Activated CD8-positive, alpha-beta memory T cell treated with anti-CD3 and anti-CD28 coated beads for 36 hours (primary cell): ENCODE measurements around the gene SEC24C. TPM values are rescaled to one million over a fixed set of nuclear protein-coding genes. Genes with fewer than 3 reads are reported as not detected.

Experiments
- CTCF ChIA-PET: fragments of 350-600 bp; sonication (Branson Sonifier 250); formaldehyde crosslinking; loops from one replicate; lab custom pipeline; 2021; ENCODE audit warnings: antibody characterized with exemption; lab: Charles Lee
- POLR2A ChIA-PET: fragments of 350-600 bp; sonication (Branson Sonifier 250); formaldehyde crosslinking; loops from one replicate; lab custom pipeline; 2021; ENCODE audit warnings: antibody characterized with exemption; lab: Charles Lee
- total RNA-seq, 2 experiments: library from RNA; stranded (reverse); gene quantifications; one replicate each; pipeline ENCODE4 v1.2.3, GENCODE V29; 2021

Gene SEC24C
- total RNA-seq, 2 experiments from 2014 or later = 89.0 to 89.9 TPM

GRCh38 chr10:73814276-73814895 lies 70.2 kb downstream of the SEC24C start:
- CTCF ChIA-PET = interaction anchor here (0.9 to 1.2 kb wide), 3 partner anchors 10 to 31 kb away, joined by 3 read pairs; no protein-coding TSS in a partner anchor

GRCh38 chr10:73814896-73815718 lies 70.9 kb downstream of the SEC24C start:
- ChIA-PET CTCF (interaction anchor here (0.9 to 1.2 kb wide), 3 partner anchors 11 to 30 kb away, joined by 3 read pairs; no protein-coding TSS in a partner anchor), POLR2A (no interaction called here)

More at GRCh38 chr10:73814276-73814895, 70.2 kb downstream of the SEC24C start:
- POLR2A ChIA-PET = no interaction called here

- ChIA-PET CTCF (interaction anchor here (1.2 kb wide), 1 partner anchor 12 kb away, joined by 3 read pairs; no protein-coding TSS in a partner anchor), POLR2A (no interaction called here)
Observed at GRCh38 chr10:73815719-73816030, 71.5 kb downstream of the SEC24C start.

- ChIA-PET CTCF (interaction anchor here (0.6 kb wide), 1 partner anchor 123 kb away, joined by 3 read pairs; no protein-coding TSS in a partner anchor), POLR2A (no interaction called here)
Observed at GRCh38 chr10:73816917-73817729, 73.0 kb downstream of the SEC24C start.

GRCh38 chr10:73817826-73818225 lies 73.7 kb downstream of the SEC24C start:
- CTCF ChIA-PET = no interaction called here
- POLR2A ChIA-PET = no interaction called here

- ChIA-PET CTCF (no interaction called here), POLR2A (no interaction called here)
Observed at GRCh38 chr10:73818402-73818801, 74.2 kb downstream of the SEC24C start.

- ChIA-PET CTCF (no interaction called here), POLR2A (no interaction called here)
Observed at GRCh38 chr10:73819081-73819480, 74.9 kb downstream of the SEC24C start.

GRCh38 chr10:73819513-73820093 lies 75.4 kb downstream of the SEC24C start:
- ChIA-PET CTCF (interaction anchor here (1.4 kb wide), 1 partner anchor 30 kb away, joined by 3 read pairs; no protein-coding TSS in a partner anchor), POLR2A (no interaction called here)

Other genes starting within 250 kb of the SEC24C start
- gene PPP3CB, start 248.3 kb upstream of the SEC24C start, total RNA-seq = 10 to 100 TPM; 39.1 to 41.4 TPM
- gene USP54, start 153.0 kb upstream of the SEC24C start, total RNA-seq = 10 to 100 TPM; 11.6 to 14.0 TPM
- gene MYOZ1, start 102.9 kb upstream of the SEC24C start, total RNA-seq = not detected
- gene SYNPO2L, start 88.3 kb upstream of the SEC24C start, total RNA-seq = not detected
- gene AGAP5, start 46.3 kb upstream of the SEC24C start, total RNA-seq = 1 to 10 TPM; 7.5 to 8.6 TPM
- 10 to 100 TPM; 34.9 to 36.2 TPM for gene CHCHD1, start 37.7 kb downstream of the SEC24C start, total RNA-seq
- gene ZSWIM8, start 41.2 kb downstream of the SEC24C start, total RNA-seq = 10 to 100 TPM; 45.9 to 50.5 TPM
- gene NDST2, start 67.2 kb downstream of the SEC24C start, total RNA-seq = 10 to 100 TPM; 38.5 to 41.6 TPM
- 10 to 100 TPM; 15.8 to 16.2 TPM for gene CAMK2G, start 130.2 kb downstream of the SEC24C start, total RNA-seq
- gene PLAU, start 166.8 kb downstream of the SEC24C start, total RNA-seq = under 1 TPM; 0.25 to 0.38 TPM